Mesenchymal stem cell (in vitro differentiated cells and primary cell): ENCODE results near the gene TSPAN12.

Source experiments
- DNase-seq: peaks from one replicate; pipeline ENCODE4 v3.0.0-alpha.2; 2013
- H2AFZ ChIP-seq: one replicate; pipeline ENCODE4 v1.6.1; 2013; ENCODE audit warnings: low read depth, mild to moderate bottlenecking, control low read depth, inconsistent platforms, low read length, moderate library complexity
- H2AK5ac ChIP-seq: 2 replicates; pipeline ENCODE4 v1.6.1; 2013; ENCODE audit warnings: low read length, moderate library complexity, mild to moderate bottlenecking, inconsistent platforms; ENCODE audit not compliant: severe bottlenecking
- H2BK120ac ChIP-seq: one replicate; pipeline ENCODE4 v1.6.1; 2013; ENCODE audit warnings: low read depth, mild to moderate bottlenecking, inconsistent platforms, low read length, moderate library complexity
- H2BK12ac ChIP-seq, 2 experiments: one replicate each; pipeline ENCODE4 v1.6.1; 2013; ENCODE audit warnings: inconsistent platforms in 2 of 2, low read length in 2 of 2, mild to moderate bottlenecking in 2 of 2, moderate library complexity in 2 of 2, control low read depth in 1 of 2
- H2BK15ac ChIP-seq: one replicate; pipeline ENCODE4 v1.6.1; 2013; ENCODE audit warnings: mild to moderate bottlenecking, low read depth, inconsistent platforms; ENCODE audit not compliant: poor library complexity, severe bottlenecking
- H2BK5ac ChIP-seq: 2 replicates; pipeline ENCODE4 v1.6.1; 2013; ENCODE audit warnings: low read depth, mild to moderate bottlenecking, low read length, control low read depth, inconsistent platforms; ENCODE audit not compliant: poor library complexity, severe bottlenecking
- H3K14ac ChIP-seq, 2 experiments: one replicate each; pipeline ENCODE4 v1.6.1; 2013; ENCODE audit warnings: inconsistent platforms in 2 of 2, low read length in 2 of 2, control low read depth in 1 of 2, mild to moderate bottlenecking in 1 of 2, moderate library complexity in 1 of 2
- H3K18ac ChIP-seq, 2 experiments: one replicate each; pipeline ENCODE4 v1.6.1; 2013; ENCODE audit warnings: inconsistent platforms in 2 of 2, low read length in 2 of 2, control low read depth in 1 of 2, low read depth in 1 of 2, mild to moderate bottlenecking in 1 of 2
- H3K23ac ChIP-seq, 2 experiments: one replicate each; pipeline ENCODE4 v1.6.1; 2013; ENCODE audit warnings: inconsistent platforms in 2 of 2, low read length in 2 of 2, mild to moderate bottlenecking in 2 of 2, moderate library complexity in 2 of 2, control low read depth in 1 of 2
- H3K27ac ChIP-seq: 2 replicates; pipeline ENCODE4 v1.5.1; 2013; ENCODE audit warnings: mild to moderate bottlenecking, moderate library complexity, low read length, control low read depth, inconsistent platforms; ENCODE audit not compliant: poor library complexity, severe bottlenecking
- H3K27me3 ChIP-seq, 2 experiments: 2 replicates each; pipeline versions ENCODE4 v1.6.1 to v1.7.0; 2013; ENCODE audit warnings: low read length in 2 of 2, mild to moderate bottlenecking in 2 of 2, moderate library complexity in 2 of 2, control low read depth in 1 of 2, inconsistent platforms in 1 of 2; ENCODE audit not compliant: control insufficient read depth in 1 of 2, insufficient read depth in 1 of 2
- H3K36me3 ChIP-seq, 2 experiments: 2 replicates each; pipeline versions ENCODE4 v1.6.1 to v1.7.0; 2013; ENCODE audit warnings: low read length in 2 of 2, control low read depth in 1 of 2, inconsistent platforms in 1 of 2, low read depth in 1 of 2, mild to moderate bottlenecking in 1 of 2; ENCODE audit not compliant: insufficient read depth in 2 of 2, control insufficient read depth in 1 of 2
- H3K4ac ChIP-seq, 2 experiments: one replicate each; pipeline ENCODE4 v1.6.1; 2013; ENCODE audit warnings: inconsistent platforms in 2 of 2, low read length in 2 of 2, mild to moderate bottlenecking in 2 of 2, moderate library complexity in 2 of 2, control low read depth in 1 of 2, low read depth in 1 of 2
- H3K4me1 ChIP-seq: 2 replicates; pipeline ENCODE4 v1.6.1; 2013; ENCODE audit warnings: low read depth, low read length, control low read depth; ENCODE audit not compliant: control insufficient read depth, insufficient read depth
- H3K4me2 ChIP-seq: 2 replicates; pipeline ENCODE4 v1.6.1; 2013; ENCODE audit warnings: low read length, mild to moderate bottlenecking, inconsistent platforms; ENCODE audit not compliant: poor library complexity, severe bottlenecking
- H3K4me3 ChIP-seq, 2 experiments: 2 replicates each; pipeline versions ENCODE4 v1.5.1 to v1.7.0; 2013; ENCODE audit warnings: low read length in 2 of 2, mild to moderate bottlenecking in 2 of 2, control low read depth in 1 of 2, low read depth in 1 of 2; ENCODE audit not compliant: insufficient read depth in 1 of 2
- H3K79me1 ChIP-seq: replicated peaks from 2 replicates; pipeline ENCODE4 v1.6.1; 2013; ENCODE audit warnings: mild to moderate bottlenecking, control low read depth, low read length, inconsistent platforms; ENCODE audit not compliant: poor library complexity, severe bottlenecking
- H3K9ac ChIP-seq: 2 replicates; pipeline ENCODE4 v1.7.0; 2013; ENCODE audit warnings: mild to moderate bottlenecking, low read length, moderate library complexity
- H3K9me3 ChIP-seq: 2 replicates; pipeline ENCODE4 v1.7.0; 2013; ENCODE audit warnings: mild to moderate bottlenecking, low read length; ENCODE audit not compliant: control insufficient read depth
- H4K8ac ChIP-seq: one replicate; pipeline ENCODE4 v1.6.1; 2013; ENCODE audit warnings: inconsistent platforms, mild to moderate bottlenecking, low read length, moderate library complexity
- H4K91ac ChIP-seq: one replicate; pipeline ENCODE4 v1.6.1; 2013; ENCODE audit warnings: mild to moderate bottlenecking, low read length, inconsistent platforms
- WGBS: methylation state at CpG from one replicate; pipeline ENCODE4 v1.1.7; 2013; ENCODE audit warnings: mixed read lengths; 5-methylcytosine and 5-hydroxymethylcytosine counted together

Gene TSPAN12

GRCh38 chr7:120877701-120878100, 19.8 kb upstream of the TSPAN12 start:
- Histone ChIP-seq H3K9ac (no peak overlapping the region), H3K4me2 (no peak overlapping the region), H2AFZ (no peak overlapping the region), H3K9me3 (no peaks in the 10 kb centered on the region), H3K23ac (no peak overlapping the region), H2BK15ac (no peak overlapping the region), H3K4me1 (no peaks in the 10 kb centered on the region), H3K79me1 (no peaks in the 10 kb centered on the region), H2AK5ac (no peak overlapping the region), H3K18ac (no peak overlapping the region), H4K8ac (no peak overlapping the region), H2BK12ac (no peak overlapping the region), H3K4ac (no peak overlapping the region), H3K27me3 (no peaks in the 10 kb centered on the region), H3K36me3 (no peaks in the 10 kb centered on the region), H2BK5ac (no peak overlapping the region), H2BK120ac (no peak overlapping the region), H3K14ac (no peak overlapping the region), H4K91ac (no peak overlapping the region), H3K4me3 (no peak overlapping the region), H3K27ac (no peak overlapping the region)
- 89% methylated on average over 3 of the region's 4 CpGs for WGBS
- DNase-seq = no peak

- Histone ChIP-seq H3K36me3 (no peaks in the 10 kb centered on the region), H3K4me3 (no peak overlapping the region), H4K8ac (no peak overlapping the region), H3K9ac (no peak overlapping the region), H2AFZ (no peak overlapping the region), H4K91ac (no peak overlapping the region), H3K27ac (no peak overlapping the region), H3K23ac (no peak overlapping the region), H2AK5ac (no peak overlapping the region), H2BK15ac (no peak overlapping the region), H3K9me3 (no peaks in the 10 kb centered on the region), H3K79me1 (no peaks in the 10 kb centered on the region), H2BK12ac (no peak overlapping the region), H3K18ac (no peak overlapping the region), H3K14ac (no peak overlapping the region), H3K4me2 (no peak overlapping the region), H3K27me3 (no peaks in the 10 kb centered on the region), H2BK120ac (no peak overlapping the region), H3K4ac (no peak overlapping the region), H3K4me1 (no peaks in the 10 kb centered on the region), H2BK5ac (no peak overlapping the region)
- no CpG with 5 or more reads among the region's 2 CpGs for WGBS
- no peak for DNase-seq
Measured at GRCh38 chr7:120876922-120877321, 19.0 kb upstream of the TSPAN12 start.

- H2BK5ac ChIP-seq = no peak overlapping the region
- H3K4me1 ChIP-seq = no peaks in the 10 kb centered on the region
- H2AFZ ChIP-seq = no peak overlapping the region
- no peak overlapping the region for H2BK120ac ChIP-seq
- no peak overlapping the region for H3K4me2 ChIP-seq
- no peaks in the 10 kb centered on the region for H3K79me1 ChIP-seq
- H3K4ac ChIP-seq = no peak overlapping the region
- no peak overlapping the region for H3K23ac ChIP-seq
- no peak overlapping the region for H2BK15ac ChIP-seq
- no peak for DNase-seq
- H3K14ac ChIP-seq = no peak overlapping the region
- H4K91ac ChIP-seq = no peak overlapping the region
- no peak overlapping the region for H3K18ac ChIP-seq
- H3K9me3 ChIP-seq = no peaks in the 10 kb centered on the region
- H2AK5ac ChIP-seq = no peak overlapping the region
- no peak overlapping the region for H3K9ac ChIP-seq
- no peak overlapping the region for H3K4me3 ChIP-seq
- no peaks in the 10 kb centered on the region for H3K27me3 ChIP-seq
- no peak overlapping the region for H2BK12ac ChIP-seq
- WGBS = 86% methylated on average over 1 of the region's 3 CpGs
- no peak overlapping the region for H3K27ac ChIP-seq
- no peak overlapping the region for H4K8ac ChIP-seq
- H3K36me3 ChIP-seq = no peaks in the 10 kb centered on the region
Measured at GRCh38 chr7:120874722-120875121, 16.8 kb upstream of the TSPAN12 start.

GRCh38 chr7:120874016-120874415, 16.1 kb upstream of the TSPAN12 start:
- no peaks in the 10 kb centered on the region for H3K4me1 ChIP-seq

More at GRCh38 chr7:120874016-120874415, 16.1 kb upstream of the TSPAN12 start:
- Histone ChIP-seq H3K23ac (no peak overlapping the region), H2BK15ac (no peak overlapping the region), H3K4me2 (no peak overlapping the region), H2BK5ac (no peak overlapping the region), H3K4me3 (no peak overlapping the region), H2AK5ac (no peak overlapping the region), H2BK12ac (no peak overlapping the region), H3K14ac (no peak overlapping the region), H3K9ac (no peak overlapping the region), H4K91ac (no peak overlapping the region), H3K79me1 (no peaks in the 10 kb centered on the region), H3K27me3 (no peaks in the 10 kb centered on the region), H2AFZ (no peak overlapping the region), H3K4ac (no peak overlapping the region), H2BK120ac (no peak overlapping the region), H4K8ac (no peak overlapping the region), H3K27ac (no peak overlapping the region), H3K9me3 (no peaks in the 10 kb centered on the region), H3K18ac (no peak overlapping the region), H3K36me3 (no peaks in the 10 kb centered on the region)
- no peak for DNase-seq
- 100% methylated on average over 1 of the region's 1 CpG for WGBS
